ENCODE results near the gene SHFL. TPM values are rescaled to one million over a fixed set of nuclear protein-coding genes. Genes with fewer than 3 reads are reported as not detected.

SHFL gene
- total RNA-seq (2021; fragmentation: NEBNext Ultra II Directional; extraction: Animal tissue kit (Norgen Biotek cat#: 25700)), result 24.5 and 25.3 TPM in 2 replicates
- polyA plus RNA-seq (2011; rRNA removed), result 37.1 and 47.0 TPM in 2 replicates
- 44.9 TPM for polyA plus RNA-seq (2011; cell fraction: cytosol; rRNA removed)
- polyA plus RNA-seq (2011; cell fraction: nucleus; rRNA removed), result 111 TPM
- polyA plus RNA-seq (2012, experiment 1 of 2), result 23.9 to 30.6 TPM (median 28.3 TPM) in 4 replicates
- 22.6 TPM for polyA plus RNA-seq (2012, experiment 2 of 2)
- polyA plus RNA-seq (2013, experiment 1 of 2), result 25.2 TPM
- polyA plus RNA-seq (2013, experiment 2 of 2), result 24.6 TPM
- polyA minus RNA-seq (2011; rRNA and poly(A)+ RNA removed), result 14.0 and 20.2 TPM in 2 replicates
- polyA minus RNA-seq (2011; cell fraction: cytosol; rRNA and poly(A)+ RNA removed), result 17.1 TPM
- 22.7 TPM for polyA minus RNA-seq (2011; cell fraction: nucleus; rRNA and poly(A)+ RNA removed)
- long read RNA-seq, experiment 1, transcript C19orf66-204 (1 exons, 1,655 nt), result major isoform, 7 of 21 reads
- long read RNA-seq, experiment 1, partial matches to known transcripts, result 4 of 21 reads
- long read RNA-seq, experiment 1, other reads (novel, unspliced or antisense), result 3 of 21 reads
- long read RNA-seq, experiment 2, partial matches to known transcripts, result 1 of 10 reads
- long read RNA-seq, experiment 2, other reads (novel, unspliced or antisense), result 1 of 10 reads

DNA sequence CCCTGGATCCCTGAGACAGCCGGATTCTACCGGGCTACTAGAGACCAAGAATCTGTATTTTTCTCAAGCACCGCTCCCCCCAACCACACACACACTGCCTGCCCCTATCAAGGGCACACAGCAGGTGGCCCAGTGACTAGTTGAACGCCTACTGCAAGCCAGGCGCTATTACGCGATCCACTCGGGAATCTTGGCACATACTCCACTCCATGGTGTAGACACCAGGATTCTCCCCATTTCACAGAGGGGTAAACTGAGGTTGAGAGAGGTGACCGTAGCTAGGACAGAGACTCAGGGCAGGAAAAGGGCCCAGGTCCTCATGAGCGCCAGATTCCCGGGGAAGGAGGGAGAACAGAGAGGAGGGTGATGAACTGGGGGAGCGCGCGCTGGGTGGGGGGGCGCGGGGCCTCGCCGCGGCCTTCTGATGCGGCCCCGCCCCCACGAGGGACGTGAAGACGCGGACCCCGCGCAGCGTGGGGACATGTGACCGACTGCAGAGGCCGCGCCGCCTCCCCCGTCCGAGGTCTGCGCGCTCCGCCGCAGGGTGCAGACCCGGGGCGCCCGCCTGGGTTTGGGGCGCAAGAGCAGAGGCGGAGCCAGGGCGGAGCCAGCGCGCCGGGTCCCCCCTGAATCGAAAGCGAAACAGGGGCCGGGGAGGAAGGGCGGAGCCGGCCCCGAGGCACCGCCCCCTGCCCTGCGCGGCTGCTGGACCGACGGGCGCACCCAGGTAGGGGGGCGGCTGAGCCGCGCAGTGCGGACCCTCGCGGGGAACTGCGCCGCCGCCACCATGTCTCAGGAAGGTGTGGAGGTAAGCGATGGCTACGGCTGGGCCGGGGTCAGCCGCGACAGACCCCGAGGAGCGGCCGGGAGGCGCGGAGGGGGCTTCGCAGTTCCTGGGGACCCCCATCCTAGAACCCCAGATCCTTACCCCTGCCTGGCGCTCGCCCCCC is at the start of gene SHFL:
Gene SHFL (plus strand): TSS at position 677 of the 950 bp plus-strand sequence. CDS start 111 bp downstream, at position 788.
- peaks cover 13% of the 10 kb centered on the region; the same call in 1 of the 2 replicates for H3K23me2 ChIP-seq (ENCODE audit: low read depth, low read length)
- ChIA-PET CTCF (ENCODE audit: partially characterized antibody) (interaction anchor here (0.8 to 1.4 kb wide), 3 partner anchors 57 to 156 kb away, joined by 4 to 5 read pairs (median 4); no protein-coding TSS in a partner anchor), POLR2A (ENCODE audit: partially characterized antibody) (interaction anchor here (1.7 to 15.1 kb wide), 2 partner anchors 10 to 26 kb away, joined by 3 to 240 read pairs; partner anchors contain the start of genes P2RY11 and PPAN)
- peak within 1 kb of the TSS; percentile 40 for H4K91ac ChIP-seq (replicated peaks; ENCODE audit: insufficient read length, low read length)
- H3K56ac ChIP-seq (replicated peaks; ENCODE audit: insufficient read length, low read depth, low read length), result no peak within 1 kb of the TSS
- H4K20me1 ChIP-seq (replicated peaks in 1 of 2; ENCODE audit: control insufficient read depth in 1 of 2, insufficient read depth in 2 of 2, low read length in 2 of 2), result peaks cover 0 to 3% of the 10 kb centered on the region in 2 experiments
- peaks cover 0 to 2% (median 0%) of the 10 kb centered on the region in 4 experiments; a peak in 1 of 7 replicates for H3K27me3 ChIP-seq (replicated peaks in 1 of 4; ENCODE audit: control insufficient read depth in 3 of 4, extremely low read depth in 1 of 4, insufficient read depth in 3 of 4, low read length in 3 of 4)
- H3K4me2 ChIP-seq (ENCODE audit: insufficient read depth in 1 of 2, low read depth in 2 of 2, low read length in 2 of 2), result peak within 1 kb of the TSS; percentile 71
- H3K18ac ChIP-seq (ENCODE audit: extremely low read depth, low read length), result peak within 1 kb of the TSS; percentile 60
- peaks cover 0 to 4% (median 3%) of the 10 kb centered on the region in 4 experiments; a peak in 4 of 7 replicates for H3K4me1 ChIP-seq (replicated peaks in 1 of 4; ENCODE audit: control insufficient read depth in 3 of 4, insufficient read depth in 4 of 4, low read length in 3 of 4)
- peak within 1 kb of the TSS; percentile 65; the same call in 1 of the 2 replicates for H2AK5ac ChIP-seq (ENCODE audit: low read depth, low read length)
- peak within 1 kb of the TSS; percentile 83; the same call in 1 of the 2 replicates for H2BK15ac ChIP-seq (ENCODE audit: low read length)
- H3K9me3 ChIP-seq (ENCODE audit: insufficient read depth in 2 of 2, low read depth in 1 of 2, low read length in 1 of 2), result no peaks in the 10 kb centered on the region
- H3K23ac ChIP-seq (ENCODE audit: insufficient read length), result no peak within 1 kb of the TSS
- WGBS, 2 experiments (ENCODE audit: extremely low coverage in 1 of 2, insufficient coverage in 1 of 2, insufficient read length in 1 of 2, insufficient replicate concordance in 2 of 2, low coverage in 1 of 2, low lambda C conversion rate in 2 of 2, missing lambda C conversion rate in 1 of 2), result 11% methylated on average over 40 of the region's 81 CpGs; no CpG with 5 or more reads in 1 of the 2 experiments
- H3K4ac ChIP-seq (replicated peaks; ENCODE audit: insufficient read length, low read depth, low read length), result peak within 1 kb of the TSS; percentile 66
- peak within 1 kb of the TSS; percentile 66; the same call in 1 of the 2 replicates for H2BK20ac ChIP-seq (ENCODE audit: low read length)
- H3K4me3 ChIP-seq (ENCODE audit: extremely low read depth in 1 of 4, insufficient read depth in 2 of 4, low read depth in 3 of 4, low read length in 4 of 4), result peak within 1 kb of the TSS; percentile 81 to 92 (median 87)
- peak within 1 kb of the TSS in 3 of 4 experiments; percentile 25 to 32 (median 31); a peak in 4 of 7 replicates for H3K9ac ChIP-seq (replicated peaks in 1 of 4; ENCODE audit: extremely low read depth in 1 of 4, low read depth in 3 of 4, low read length in 3 of 4)
- peak within 1 kb of the TSS; percentile 7; the same call in 1 of the 2 replicates for H2BK12ac ChIP-seq (ENCODE audit: low read depth, low read length)
- peak within 1 kb of the TSS; percentile 59 for H4K5ac ChIP-seq (ENCODE audit: insufficient read length, low read depth, low read length)
- FAIRE-seq (no peak), DNase-seq (ENCODE audit: low read depth in 1 of 2, low spot score in 2 of 2) (peak in 1 of 2 experiments; percentile 87)
- H2BK120ac ChIP-seq (replicated peaks; ENCODE audit: low read depth, low read length), result no peak within 1 kb of the TSS
- no peaks in the 10 kb centered on the region for H3K79me2 ChIP-seq (ENCODE audit: control insufficient read depth in 1 of 2, insufficient read depth in 2 of 2, low read length in 2 of 2)
- H2AFZ ChIP-seq (ENCODE audit: low read length), result no peak within 1 kb of the TSS; the same call in 1 of the 2 replicates
- no peaks in the 10 kb centered on the region for H3K79me1 ChIP-seq (ENCODE audit: low read depth, low read length)
- no peak within 1 kb of the TSS for H2BK5ac ChIP-seq (ENCODE audit: low read depth, low read length)
- peak within 1 kb of the TSS; percentile 88 for H4K8ac ChIP-seq (ENCODE audit: extremely low read depth, insufficient read depth, low read length)
- H3K27ac ChIP-seq (ENCODE audit: low read depth, low read length), result no peak within 1 kb of the TSS
- H3K36me3 ChIP-seq (ENCODE audit: control insufficient read depth in 2 of 4, insufficient read depth in 4 of 4, low read length in 3 of 4), result peaks cover 0 to 3% (median 1%) of the 10 kb centered on the region in 4 experiments; a peak in 1 of 8 replicates
- H3K14ac ChIP-seq (ENCODE audit: insufficient read length), result no peak within 1 kb of the TSS
- TF ChIP-seq, protein P1, sequence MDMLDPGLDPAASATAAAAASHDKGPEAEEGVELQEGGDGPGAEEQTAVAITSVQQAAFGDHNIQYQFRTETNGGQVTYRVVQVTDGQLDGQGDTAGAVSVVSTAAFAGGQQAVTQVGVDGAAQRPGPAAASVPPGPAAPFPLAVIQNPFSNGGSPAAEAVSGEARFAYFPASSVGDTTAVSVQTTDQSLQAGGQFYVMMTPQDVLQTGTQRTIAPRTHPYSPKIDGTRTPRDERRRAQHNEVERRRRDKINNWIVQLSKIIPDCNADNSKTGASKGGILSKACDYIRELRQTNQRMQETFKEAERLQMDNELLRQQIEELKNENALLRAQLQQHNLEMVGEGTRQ (IDR thresholded peaks at IDR 0.05; ENCODE audit: low read length), result no peak
- 0 out of 3 replicates have a peak, but pooled peaks of 1 of the 2 experiments have one; percentile 42 for TF ChIP-seq POLR2A (IDR thresholded peaks at IDR 0.05; ENCODE audit: control extremely low read depth in 1 of 2, low read depth in 2 of 2, low read length in 2 of 2)
- peak in 1 of 2 experiments; percentile 54; a peak in 2 of 4 replicates for TF ChIP-seq HDAC2 (IDR thresholded peaks at IDR 0.05; ENCODE audit: borderline replicate concordance in 1 of 2, low read depth in 2 of 2, low read length in 2 of 2)
- peak; percentile 99 for TF ChIP-seq KDM1A (IDR thresholded peaks at IDR 0.05; ENCODE audit: borderline replicate concordance, low read length)
- TF ChIP-seq PHF8 (conservative IDR thresholded peaks at IDR 0.05; ENCODE audit: low read depth, low read length), result peak; percentile 56
